Measurements from ENCODE around the gene CDK3.

CDK3 gene

DNA sequence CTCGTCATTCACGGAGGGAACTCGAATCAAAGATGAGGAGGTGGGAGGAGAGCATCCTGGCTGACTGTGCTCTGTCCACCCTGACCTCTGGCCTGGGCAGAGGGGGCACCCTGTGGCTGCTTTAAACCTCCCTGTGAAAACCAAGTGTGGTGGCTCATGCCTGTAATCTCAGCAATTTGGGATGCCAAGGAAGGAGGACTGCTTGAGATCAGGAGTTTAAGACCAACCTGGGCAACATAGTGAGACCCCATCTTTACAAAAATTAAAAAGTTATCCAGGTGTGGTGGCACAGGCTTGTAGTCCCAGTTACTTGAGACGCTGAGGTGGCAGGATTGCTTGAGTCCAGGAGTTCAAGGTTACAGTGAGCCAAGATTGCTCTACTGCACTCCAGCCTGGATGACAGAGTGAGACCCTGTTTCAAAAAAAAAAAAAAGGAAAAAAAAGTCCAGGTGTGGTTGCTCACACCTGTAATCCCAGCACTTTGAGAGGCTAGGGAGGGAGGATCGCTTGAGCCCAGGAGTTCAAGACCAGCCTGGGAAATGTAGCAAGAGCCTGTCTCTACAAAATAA lies 5.8 kb upstream of the CDK3 start:
- DNase-seq: no peak

DNA sequence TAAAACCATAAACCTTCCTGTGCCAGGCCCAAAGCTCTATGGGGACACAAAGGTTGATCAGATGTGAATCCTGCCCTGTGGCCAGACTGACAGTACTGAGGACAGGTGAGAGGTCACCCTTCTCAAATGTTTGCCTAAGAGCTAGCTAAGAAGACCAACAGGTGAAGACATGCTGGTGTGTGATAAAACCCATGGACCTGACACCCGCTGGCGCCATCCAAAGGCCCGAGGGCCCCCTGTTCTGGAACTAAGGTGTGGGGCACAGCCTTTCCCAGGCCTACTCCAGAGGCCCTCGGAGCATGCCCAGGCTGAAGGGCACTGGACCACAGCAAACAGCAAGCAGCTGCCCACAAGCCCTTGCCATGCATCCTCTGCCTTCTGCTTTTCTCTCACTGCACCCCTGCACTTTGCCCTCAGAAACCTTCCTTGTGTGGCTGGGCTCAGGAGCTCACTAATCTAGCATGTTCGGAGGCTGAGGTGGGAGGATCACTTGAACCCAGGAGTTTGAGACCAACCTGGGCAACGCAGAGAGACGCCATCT lies 5.2 kb upstream of the CDK3 start:
- no peak for DNase-seq

DNA sequence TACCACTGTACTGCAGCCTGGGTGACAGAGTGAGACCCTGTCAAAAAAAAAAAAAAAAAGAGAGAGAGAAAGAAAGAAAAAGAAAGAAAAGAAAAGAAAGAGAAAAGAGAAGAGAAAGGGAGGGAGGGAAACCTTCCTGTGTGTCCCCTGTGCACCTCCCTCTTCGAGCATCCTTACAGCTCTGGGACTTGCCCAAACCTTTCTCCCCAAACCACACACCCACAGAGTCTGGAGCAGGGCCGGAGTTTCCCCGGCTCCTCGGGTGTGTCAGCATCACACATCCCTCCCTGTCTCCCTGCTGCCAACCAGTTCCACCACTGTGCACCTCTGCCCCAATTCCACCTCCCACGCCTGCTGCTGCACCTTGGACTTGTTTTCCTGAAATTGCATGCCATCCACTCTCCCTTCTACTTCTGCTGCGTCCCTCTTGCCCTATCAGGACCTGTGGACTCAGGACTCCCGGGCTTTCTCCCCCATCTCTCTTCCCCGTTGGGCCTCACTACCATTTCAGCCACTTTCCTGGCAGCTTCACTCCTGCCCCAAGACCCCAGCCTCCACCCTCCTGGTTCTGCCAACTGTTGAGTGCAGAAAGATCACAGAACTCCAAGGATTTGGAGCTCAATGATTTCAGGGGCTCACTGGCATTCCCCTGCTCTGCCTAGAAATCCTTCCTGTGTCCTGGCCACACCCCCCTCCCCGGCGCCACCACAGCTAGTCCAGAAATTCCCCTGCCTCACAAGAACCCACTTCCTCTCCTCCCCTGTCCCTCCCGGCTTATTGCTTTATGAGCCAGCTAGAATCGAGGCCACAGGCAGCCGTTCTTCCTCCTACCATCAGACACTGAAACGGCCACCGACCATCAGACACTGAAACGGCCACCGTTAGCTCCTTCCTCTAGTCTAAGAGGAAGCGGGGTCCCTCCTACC lies 3.7 kb upstream of the CDK3 start:
- DNase-seq: no peak

DNA sequence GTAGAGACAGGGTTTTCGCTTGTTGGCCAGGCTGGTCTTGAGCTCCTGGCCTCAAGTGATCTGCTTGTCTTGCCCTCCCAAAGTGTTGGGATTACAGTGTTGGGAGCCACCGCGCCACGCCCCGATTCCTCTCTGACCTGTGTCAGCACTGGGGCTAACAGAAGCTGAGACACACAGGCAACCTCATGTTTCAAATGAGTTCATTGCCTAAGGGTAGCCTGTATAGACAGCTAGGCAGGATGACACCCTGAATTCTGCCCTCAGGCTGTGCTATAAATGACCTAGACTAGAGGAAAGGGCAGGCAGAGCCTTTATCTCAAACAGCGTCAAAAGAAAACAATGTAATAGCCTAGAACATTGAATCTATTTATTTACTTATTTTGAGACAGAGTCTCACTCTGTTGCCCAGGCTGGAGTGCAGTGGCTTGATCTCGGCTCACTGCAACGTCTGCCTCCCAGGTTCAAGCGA lies 2.3 kb upstream of the CDK3 start:
- DNase-seq: no peak

DNA sequence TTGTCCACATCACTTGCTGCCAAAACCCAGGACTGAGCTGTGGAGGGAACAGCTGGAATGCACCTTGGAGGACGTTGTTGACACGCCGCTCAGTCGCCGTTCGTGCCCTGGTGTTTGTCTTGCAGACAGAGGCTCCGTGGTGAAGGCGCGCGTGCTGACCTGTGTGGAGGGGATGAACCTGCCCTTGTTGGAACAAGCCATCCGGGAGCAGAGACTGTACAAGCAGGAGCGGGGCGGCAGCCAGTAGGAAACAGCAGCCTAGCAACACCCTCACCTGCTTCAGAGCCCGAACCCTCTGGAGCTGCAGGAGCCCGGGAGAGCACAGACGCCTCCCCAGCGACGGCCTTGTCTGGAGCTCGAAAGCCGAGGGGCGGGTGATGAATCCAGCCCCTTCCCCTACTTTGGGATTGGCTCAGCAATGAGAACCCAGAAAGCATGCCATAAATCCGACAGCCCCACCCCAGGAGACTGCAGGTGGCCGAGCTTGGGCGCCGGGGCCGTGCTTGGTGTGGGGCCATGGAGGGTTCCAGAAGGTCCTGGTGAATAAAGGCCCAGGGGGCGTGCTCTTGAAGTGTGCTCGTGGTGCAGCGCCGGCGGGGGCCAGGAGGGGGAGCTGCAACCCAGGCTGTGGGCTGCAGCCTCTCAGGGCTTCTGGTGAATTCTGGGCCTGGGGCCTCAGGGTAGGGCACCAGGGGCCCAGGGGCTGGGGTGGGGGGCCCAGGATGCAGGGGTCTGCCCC lies 470 bp upstream of the CDK3 start:
- peak; percentile 17 for DNase-seq

DNA sequence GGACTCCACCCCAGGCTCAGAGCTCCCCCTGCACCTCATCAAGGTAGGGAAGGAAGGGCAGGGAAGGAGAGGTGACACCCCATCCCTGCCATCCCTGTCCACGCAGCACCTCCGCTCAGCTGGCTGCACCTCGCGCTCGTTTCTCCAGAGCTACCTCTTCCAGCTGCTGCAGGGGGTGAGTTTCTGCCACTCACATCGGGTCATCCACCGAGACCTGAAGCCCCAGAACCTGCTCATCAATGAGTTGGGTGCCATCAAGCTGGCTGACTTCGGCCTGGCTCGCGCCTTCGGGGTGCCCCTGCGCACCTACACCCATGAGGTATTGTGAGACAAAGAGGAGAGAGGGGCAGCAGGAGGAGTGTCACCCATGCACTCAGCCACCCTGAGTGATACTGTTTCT lies 1.4 kb downstream of the CDK3 start:
- DNase-seq: no peak

DNA sequence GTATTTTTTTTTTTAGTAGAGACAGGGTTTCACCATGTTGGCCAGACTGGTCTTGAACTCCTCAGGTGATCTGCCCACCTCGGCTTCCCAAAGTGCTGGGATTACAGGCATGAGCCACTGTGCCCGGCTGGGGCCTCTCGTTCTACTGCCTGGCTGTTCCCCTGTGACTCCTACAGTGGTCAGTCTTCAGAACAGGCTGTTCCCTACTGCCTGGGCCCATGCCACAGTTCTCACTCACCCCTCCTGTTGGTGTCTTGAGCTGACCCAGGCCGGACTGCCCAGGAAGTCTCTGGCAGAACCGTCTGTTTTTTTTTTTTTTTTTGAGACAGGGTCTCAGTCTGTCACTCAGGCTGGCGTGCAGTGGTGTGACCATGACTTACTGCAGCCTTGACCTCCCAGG lies 3.3 kb downstream of the CDK3 start:
- no peak for DNase-seq

DNA sequence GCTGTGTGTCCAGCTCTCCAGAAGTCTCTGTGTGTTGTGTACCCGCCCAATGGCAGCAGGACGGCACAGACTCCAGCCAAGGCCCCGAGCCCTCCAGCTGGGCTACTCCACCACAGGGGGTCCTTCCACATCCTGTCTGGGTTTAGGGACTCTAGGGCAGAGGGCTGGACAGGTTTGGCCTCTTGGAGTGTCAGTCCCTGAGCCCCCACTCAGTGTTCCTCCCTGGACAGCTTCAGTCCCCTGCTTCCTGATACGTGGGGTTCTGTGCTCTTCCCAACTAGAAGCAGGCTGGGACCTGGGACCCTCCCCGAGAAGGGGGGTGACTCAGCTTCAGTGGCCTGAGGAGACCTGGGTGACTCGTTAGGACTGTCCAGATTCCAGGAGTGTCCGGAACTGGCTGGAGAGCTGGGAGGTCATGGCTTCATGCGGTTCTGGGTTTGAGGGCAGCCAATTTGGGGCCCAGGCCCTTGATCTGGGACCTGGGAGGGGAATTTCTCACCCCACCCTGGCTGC lies 4.2 kb downstream of the CDK3 start:
- DNase-seq: no peak

DNA sequence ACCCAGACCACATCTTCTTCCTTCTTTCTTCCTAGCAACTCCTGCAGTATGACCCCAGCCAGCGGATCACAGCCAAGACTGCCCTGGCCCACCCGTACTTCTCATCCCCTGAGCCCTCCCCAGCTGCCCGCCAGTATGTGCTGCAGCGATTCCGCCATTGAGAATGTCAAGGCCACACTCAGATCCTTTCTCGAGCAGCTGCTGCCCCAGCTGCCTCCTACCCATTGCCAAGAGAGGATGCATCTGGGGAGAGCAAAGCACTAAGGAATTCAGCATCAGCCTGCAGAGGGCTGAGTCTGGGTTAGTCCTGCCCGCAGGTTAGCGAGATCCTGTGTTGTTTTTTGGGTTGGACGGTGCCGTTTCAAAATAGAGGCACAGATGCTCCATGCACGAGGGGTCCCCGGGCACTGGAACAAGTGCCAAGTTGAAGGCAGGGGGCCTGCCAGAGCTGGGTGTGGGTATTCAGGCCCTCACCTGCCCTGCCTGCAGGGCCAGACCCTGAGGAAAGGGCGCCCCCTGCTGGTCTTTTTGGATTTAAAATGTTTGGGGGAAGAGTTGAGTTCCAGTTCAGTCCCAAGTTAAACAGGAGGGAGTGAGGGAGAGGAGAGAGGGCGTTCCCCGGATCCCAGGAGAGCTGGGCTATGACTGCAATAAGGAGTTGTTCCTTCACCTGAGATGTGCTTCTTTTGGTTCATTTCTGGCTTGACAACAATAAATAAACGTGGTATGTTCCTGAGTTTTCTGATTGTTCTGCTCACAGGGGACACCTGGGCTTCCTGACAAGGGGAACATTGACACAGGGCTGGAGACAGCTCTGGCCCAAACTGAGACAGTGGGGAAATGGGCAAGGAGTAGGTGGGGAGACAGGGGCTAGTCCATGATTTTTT lies 4.9 kb downstream of the CDK3 start:
- DNase-seq: peak; percentile 70

DNA sequence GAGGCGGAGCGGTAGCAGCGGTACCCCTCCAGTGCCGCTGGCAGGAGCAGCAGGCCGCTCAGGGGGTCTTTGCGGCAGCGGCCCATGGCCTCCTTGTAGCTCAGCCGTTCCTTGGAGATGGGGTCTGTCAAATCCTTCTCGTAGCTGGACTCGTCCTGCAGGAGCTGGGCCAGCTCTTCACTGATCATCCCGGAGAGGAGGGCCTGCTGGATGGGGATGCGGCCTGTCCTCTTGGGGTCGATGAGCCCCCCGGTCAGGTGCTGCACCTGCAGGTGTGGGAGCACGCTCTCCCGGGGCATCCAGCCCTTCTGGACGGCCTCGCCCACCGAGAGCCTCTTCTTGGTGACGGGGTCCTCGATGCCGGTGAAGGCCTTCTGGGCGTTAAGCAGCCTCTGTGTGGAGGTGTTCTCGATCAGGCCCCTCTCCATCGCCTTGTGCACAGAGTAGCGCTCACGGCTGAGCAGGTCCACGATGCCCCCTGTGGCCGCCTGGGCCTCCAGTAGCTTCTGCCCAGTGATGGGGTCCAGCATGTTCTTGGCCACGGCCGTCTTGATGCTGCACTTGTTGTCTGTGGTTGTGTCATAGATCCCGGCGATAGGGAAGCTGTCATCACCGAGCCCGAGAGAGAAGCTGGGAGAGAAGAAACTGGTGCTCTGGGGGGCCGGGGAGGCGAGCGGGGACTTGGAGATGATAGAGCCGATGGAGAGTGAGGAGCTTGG lies 6.6 kb downstream of the CDK3 start:
- DNase-seq: no peak

DNA sequence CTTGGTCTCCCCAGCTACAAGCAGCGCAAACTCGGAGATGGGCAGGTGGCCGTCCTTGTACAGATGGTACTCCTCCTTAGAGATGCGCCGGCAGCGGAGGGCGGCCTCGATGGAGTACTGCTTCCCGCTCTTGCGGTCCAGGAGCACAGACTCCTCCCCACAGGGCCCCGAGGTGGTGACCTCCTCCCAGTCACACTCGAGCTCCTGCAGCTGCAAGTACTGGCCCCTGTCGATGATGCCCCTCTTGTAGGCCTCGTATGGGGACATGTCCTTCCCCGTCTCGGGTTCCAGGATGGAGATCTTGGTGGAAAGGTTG lies 7.2 kb downstream of the CDK3 start:
- no peak for DNase-seq

DNA sequence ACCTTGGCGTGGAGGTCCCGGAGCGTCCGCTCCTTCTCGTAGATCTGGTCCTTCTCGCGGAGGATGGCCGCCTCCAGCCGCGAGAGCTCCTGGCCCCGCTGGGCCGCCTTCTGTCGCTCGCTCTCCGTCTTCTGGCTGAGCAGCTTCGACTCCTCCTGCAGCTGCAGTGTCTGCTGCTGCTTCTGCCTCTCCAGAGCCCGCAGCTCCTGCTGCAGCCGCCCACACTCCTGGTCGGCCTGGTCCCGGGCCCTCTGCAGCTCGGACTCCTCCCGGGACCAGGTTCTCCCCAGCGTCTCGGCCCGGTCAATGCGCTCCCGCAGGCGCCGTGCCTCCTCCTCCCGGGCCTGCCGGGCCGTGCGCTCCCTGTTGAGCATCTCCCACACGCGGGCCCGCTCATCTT lies 7.6 kb downstream of the CDK3 start:
- no peak for DNase-seq

DNA sequence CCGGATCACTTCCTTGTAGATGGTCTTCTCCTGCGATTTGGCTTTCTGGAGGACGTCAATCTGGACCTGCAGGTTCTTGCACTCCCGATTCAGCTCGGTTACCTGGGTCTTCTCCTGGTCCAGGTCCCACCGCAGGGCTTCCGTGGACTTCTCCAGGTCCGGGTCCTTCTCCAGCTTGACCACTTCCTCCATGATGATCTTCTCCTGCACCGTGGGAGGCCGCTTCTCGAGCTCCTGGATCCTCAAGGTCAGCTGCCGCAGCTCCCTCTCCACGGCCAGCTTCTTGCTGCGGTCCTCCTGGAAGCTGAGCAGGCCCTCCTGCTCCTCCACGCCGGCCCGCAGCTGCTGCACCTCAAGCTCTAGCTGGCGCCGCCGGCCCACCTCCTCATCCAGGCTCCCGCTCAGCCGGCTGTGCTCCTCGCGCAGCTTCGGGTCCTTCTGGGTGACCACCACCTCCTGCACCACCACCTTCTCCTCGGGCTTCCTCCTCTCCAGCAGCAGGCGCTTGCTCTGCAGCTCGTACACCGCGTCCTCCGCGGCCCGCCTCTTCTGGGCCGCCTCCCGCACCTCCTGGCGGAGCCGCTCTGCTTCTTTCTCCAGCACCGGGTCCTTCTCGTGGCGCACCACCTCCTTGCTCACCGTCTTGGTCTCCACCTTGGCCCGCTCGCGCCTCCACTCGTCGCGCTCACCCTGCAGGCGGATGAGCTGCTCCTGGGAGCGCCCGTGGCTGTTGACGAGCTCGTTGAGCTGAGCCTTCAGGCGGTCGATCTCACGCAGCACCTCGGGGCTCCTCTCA lies 8.2 kb downstream of the CDK3 start:
- no peak for DNase-seq

DNA sequence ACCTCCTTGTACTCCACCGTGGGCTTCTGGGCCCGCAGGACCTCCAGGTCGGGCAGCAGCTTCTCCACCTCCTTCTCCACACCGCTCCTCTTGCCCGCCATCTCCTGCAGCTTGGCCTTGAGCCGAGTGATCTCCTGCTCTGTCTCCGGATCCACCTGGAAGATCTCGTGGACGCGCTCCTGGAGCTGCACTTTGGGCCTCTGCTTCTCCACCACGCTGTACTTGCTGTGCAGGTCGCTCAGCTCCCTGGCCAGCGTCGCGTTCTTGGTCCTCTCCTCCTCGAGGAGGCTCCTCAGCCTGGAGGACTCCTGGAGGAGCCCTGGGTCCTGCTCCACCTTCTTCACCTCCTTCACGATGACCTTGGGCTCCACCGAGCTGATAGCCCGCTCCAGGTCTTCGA lies 8.8 kb downstream of the CDK3 start:
- no peak for DNase-seq

DNA sequence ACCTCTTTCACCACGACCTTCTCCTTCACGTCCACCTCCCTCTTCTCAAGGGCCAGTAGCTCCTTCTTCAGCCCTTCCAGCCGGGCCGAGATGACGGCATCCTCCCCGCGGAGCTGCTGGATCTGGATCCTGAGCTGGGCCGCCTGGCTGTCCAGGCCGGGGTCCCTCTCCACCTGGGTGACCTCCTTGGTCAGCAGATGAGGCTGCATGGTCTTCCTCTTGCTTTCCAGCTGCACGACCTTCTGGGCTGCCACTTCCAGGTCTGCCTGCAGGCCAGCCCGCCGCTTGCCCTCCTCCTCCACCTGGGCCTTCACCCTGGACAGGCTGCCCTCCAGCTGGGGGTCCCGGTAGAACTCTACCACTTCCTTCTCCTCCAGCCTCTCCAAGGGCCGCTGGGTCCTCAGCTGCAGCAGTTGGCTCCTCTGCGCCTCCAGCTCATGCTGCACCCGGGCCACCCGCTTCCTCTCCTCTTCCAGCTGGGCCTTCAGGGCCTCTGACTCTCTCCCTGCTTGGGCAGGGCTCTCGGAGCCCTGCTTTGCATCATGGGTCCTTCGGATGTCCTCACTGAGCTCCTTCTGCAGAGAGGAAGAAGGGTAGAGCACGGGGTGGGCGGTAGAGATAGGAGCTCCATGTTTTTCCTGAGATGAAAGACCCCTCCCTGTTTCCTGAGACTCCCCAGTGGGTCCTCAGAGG lies 9.5 kb downstream of the CDK3 start:
- no peak for DNase-seq

DNA sequence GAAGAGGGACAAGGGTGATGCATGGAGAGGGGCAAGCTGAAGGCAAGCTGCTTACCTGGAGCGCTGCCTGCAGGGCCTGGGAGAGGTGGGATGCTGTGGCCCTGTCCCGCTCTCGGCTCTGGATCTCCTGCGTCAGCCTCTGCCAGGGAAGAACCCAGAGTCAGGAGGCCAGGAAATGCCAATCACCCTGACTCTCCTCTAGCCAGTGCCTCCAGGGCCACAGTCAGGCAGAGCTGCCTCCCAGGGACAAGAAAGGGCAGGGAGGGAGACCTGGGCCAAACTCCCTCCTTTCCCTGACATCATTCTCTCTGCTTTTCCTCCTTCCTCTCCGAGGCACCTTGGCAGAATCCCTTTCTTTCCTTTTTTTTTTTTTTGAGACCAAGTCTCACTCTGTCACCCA lies 11.3 kb downstream of the CDK3 start:
- no peak for DNase-seq

DNA sequence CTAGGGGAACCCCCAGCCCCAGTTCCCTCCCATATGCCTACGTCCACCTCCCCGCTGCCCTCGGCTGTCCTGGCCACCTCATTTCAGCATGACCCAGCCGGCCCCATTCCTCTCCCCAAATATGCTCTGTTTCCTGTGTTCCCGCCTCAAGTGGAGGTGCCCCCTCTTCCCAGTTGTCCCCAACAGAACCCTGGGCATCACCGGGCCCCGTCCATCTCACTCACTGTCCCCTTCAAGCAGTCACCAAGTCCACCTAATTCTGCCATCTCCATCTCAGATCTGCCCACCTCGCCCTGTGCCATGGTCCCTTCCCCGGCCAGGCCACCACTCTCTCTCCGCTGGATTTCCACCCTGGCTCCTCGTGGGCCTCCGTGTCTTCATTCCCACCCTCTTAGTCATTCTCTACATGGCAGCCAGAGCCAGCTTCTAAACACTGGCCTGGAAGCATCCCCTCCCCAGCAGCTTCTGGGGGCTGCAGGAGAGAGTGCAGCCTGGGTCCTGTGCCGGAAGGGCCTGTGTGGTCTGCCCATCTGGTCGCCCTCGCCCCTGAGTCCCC lies 12.8 kb downstream of the CDK3 start:
- DNase-seq: no peak

DNA sequence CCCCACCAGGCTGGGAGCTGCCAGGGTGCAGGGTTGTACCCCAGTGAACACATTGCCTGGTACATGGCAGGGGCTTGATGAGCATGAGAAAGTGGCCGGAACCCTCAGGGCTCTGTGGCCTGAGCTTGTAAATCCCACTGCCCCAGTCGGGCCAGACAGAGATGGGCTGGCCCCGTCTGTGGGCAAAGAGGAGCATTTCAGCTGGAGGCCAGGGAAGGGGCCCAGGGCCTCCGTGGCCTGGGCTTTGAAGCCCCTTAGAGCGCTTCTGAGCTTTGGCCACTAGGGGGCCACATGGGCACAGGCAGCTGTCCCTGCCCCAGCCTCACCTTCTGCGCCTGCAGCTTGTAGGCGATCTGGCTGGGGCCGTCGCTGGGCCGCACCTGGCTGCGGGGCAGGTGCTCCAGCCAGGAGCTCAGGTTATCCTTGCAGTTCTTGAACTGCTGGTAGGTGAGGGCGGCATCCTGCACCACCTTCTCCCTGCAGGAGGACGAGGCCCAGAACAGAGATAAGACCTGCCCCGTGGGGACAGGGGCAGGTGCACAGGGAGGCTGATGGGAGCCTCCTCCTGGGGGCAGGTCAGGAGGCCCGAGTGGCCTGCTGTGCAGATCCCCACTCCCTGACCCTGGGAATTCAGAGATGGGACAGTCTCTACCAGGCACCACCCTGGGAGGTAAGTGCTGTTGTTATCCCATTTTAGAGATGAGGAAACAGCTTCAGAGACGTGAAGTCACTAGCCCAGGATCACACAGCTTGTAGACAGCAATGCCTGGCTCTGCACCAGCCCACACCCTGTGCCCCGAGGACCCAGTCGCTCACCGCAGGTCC lies 13.7 kb downstream of the CDK3 start:
- peak; percentile 88 for DNase-seq

DNA sequence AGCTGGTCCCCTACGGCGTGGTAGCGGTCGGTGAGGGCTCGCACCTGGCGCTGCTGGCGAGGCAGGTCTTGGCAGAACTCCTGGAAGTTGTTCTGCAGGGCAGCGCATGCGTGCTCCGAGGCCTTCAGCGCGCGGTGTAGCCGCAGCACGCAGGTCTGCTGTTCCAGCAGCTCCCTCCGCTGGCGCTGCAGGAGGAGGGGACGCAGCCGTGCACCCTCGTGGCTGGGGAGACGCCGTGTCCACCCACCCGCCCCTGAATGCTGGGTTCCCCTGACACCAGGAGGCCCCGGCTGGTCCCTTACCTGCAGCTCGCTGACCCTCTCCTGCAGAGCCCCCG lies 14.2 kb downstream of the CDK3 start:
- DNase-seq: peak; percentile 81
